NCI-H510A treated with DMSO at 0.1 percent for 48 hours (cell line): ENCODE measurements around the gene HJURP.

ENCODE experiments used
- DNase-seq: peaks from one replicate; lab custom pipeline; 2025; lab: John Stamatoyannopoulos, UW

HJURP gene

DNA sequence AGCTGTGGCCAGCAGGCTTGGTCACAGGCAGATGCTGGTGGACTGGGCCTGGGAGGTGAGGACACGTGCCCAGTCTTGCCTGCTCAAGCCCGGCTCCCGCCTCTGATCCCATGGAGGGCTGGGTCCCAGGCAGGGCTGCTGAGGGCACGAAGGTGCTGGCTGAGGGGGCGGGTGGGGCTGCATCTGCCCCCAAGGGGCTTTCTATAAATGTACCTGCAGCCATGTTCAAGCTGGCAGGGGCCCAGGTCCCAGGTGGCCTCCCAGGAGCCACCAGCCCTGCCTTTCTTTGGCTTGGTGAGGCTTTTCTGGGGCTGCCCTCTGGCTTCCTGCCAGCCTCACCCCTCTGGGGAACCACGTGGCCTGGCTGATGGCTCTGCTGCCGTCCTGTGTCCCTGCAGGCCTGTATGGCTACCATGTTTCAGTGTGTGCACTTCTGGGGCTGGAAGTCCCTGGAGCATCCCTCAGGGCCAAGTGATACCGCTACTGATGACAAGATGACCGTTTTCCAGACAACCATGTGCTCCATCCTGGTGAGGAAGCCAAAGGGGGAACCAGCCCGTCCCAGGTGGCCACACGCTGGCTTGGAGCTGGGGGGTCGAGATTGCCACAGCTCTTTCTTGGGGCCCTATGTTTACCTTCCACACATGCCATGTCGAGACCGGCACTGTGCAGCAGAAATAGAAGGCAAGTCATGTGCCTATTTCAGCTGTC is 23.2 kb downstream of the HJURP start:
- DNase-seq = no peak

GRCh38 chr2:233830111-233830802 is 24.1 kb downstream of the HJURP start:
- no peak for DNase-seq

DNA sequence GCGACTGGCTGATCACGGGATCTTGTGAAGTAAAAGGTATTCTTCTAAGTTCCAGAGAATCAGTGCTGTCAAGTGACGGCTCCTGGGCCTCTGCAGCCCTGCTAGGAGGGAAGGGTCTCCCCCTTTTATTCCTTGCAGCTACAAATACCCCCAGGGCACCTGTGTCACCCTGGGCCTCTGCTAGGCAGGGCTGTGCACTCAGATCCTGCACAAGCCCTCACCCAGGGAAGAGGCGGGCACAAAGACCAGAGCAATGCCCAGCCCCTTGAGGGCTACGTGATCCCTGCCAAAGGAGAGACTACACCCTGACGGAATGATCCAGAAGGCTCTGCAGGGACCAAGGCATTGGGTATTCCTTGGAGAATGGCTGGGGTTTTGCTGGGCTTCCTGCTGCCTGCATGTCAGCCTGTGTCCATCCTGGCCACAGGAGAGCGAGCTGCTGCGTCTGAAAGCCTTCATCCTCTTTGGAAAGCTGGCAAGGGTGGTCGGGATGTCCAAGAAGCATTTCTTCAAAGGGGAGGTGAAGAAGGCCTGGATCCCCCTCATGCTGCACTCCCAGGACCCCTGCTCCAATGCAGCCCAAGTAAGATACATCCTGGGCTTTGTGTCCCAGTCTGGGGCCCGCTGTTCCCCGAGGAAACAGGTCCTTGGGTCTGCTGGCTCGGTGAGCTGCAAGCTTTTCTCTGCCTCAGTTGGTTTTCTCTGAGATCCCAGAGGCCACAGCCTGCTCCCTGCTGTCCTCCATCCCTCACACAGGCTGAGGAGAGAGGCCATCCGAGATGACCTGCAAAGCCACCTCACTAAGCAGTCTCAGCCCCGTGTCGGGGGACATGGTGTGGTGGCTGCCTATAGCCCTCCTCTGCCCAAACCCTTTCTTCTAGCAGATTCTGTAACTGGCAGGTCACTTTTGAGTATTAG is 24.9 kb downstream of the HJURP start:
- no peak for DNase-seq

DNA sequence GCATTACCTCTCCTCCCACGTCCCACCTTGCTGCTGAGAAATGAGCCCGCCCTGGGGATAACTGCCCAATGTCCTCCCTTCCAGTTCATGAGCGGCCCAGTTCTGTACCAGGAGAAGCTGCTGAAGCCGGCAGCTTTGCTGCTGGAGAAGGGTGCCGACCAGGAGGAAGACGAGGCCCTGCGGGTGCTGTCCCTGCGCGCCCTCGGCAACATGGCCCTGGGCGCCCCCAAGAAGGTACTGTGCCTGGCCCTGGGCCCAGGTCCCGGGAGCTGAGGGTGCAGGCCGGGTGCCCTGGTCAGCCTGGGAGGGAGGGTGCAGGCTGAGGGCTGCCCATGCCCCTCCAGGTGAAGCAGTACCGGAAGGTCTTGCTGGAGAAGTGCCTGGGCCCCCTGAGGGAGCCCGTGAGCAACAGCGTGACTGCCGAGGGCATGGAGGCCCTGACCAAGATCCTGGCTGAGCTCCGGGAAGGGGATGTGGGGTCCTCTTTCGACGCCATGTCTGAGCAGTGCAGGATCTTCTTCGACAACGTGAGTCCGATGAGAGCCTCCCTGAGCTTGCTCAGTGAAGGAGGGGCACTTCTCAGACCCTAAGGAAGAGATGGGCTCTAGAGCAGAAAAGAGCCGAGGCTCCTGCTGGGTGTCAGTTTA is 25.7 kb downstream of the HJURP start:
- no peak for DNase-seq

GRCh38 chr2:233824373-233824772 is 30.0 kb downstream of the HJURP start:
- no peak for DNase-seq

- no peak for DNase-seq
These were observed 30.6 kb downstream of the HJURP start for GRCh38 chr2:233823731-233824121.

GRCh38 chr2:233822781-233823730 is 31.3 kb downstream of the HJURP start:
- DNase-seq = no peak

- no peak for DNase-seq
These were observed 32.1 kb downstream of the HJURP start for GRCh38 chr2:233822101-233822771.

DNA sequence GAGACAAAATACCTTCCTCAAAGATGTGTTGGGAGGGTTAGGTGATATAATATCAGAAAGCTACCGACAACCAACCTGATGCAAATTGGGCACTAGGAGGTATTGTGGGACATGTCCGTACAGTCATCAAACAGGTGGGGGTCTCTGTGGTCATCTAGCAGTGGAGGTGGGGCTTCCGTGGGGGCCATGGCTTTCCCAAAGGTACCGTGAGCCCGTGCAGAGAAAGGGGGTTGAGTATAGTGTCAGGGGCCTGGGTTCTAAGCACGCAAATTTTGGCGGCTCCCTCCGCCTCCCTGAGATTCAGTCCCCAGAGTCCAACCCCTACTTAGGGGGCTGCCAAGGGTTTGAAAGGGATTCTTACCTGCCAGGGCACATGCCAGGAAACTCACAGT is 32.6 kb downstream of the HJURP start:
- DNase-seq = no peak

GRCh38 chr2:233821196-233821595 is 33.1 kb downstream of the HJURP start:
- DNase-seq = no peak

GRCh38 chr2:233820774-233821105 is 33.6 kb downstream of the HJURP start:
- no peak for DNase-seq

GRCh38 chr2:233819884-233820773 is 34.2 kb downstream of the HJURP start:
- no peak for DNase-seq

DNA sequence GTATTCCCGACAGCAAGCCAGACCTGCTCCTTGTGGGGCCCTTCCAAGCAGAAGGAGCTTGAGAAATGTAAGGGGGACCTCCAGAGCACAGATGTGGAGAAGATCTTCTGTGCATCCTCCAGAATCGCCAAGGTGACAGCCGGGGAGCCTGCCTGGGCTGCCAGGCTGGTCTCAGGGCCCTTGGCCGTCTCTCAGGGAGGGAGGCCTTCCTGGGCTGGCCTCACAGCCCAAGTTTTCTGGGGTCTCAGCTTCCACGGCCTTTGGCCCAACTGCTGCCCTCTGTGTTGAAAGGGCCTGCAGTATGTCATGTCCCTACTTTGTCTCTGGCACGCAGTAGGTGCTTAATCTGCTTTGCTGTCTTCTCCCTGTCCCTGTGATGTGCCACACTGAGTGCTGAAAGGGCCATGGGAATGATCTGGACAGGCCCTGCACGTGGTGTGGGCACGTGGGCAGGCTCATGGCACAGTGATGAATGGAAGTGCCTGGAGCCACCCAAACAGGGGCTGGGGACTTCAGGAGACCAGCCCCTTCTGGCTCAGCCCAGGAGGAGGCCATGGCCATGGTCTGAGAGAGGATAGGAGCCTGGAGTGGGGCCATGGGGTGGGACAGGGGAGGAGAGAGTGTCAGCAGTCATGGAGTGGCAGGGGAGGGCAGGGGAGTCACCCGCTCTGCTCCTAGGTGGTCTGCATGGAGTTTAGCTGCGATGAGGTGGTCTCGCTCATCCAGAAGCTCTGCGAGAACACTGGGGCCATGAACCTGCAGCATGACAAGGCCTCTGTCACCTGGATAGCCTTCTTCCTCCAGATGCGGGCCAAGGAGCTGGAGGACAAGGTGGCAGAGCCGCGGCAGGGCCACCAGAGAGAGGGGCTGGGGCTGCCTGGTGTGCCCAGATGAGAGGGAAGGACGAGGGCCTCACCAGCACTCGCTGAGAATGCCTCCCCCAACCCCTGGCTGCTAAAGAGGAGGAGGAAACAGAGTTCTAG is 35.4 kb downstream of the HJURP start:
- no peak for DNase-seq

GRCh38 chr2:233817995-233818638 is 36.2 kb downstream of the HJURP start:
- no peak for DNase-seq

- no peak for DNase-seq
These were observed 36.9 kb downstream of the HJURP start for GRCh38 chr2:233817361-233817911.

DNA sequence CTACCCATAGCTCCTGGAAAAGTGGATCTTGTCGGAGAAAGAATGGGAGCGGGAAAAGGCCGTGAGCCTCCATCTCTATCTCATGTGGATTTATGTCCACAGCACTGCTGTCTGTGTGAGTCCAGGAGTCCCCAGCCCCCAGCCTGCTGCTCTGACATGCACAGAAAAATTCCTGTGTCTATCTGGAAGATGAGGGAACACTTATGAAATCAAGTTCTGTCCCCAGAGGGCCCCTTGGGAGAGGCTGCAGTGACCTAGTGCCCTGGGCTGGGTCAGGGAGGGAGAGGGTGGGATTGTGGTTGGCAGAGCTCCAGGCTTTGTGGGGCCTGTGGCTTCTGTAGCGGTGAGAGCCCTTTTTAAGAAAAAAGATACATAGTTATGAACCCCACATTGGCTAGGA is 37.6 kb downstream of the HJURP start:
- DNase-seq = no peak

GRCh38 chr2:233816334-233816733 is 38.0 kb downstream of the HJURP start:
- DNase-seq = no peak

DNA sequence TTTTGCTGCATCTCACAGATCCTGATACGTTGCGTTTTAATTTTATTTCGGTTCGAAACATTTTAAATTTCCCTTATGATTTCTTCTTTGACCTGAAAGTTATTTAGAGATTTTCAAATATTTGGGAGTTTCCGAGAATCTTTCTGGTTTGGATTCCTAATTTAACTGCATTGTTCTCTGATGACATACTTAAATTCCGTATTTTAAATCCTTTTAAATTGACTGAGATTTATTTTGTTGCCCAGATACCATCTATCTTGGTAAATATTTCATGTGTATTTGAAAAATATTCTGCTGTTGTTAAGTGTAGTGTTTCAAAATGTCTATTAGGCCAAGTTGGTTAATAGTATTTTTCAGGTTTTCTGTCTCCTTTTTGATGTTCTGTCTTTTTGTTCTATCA is 38.5 kb downstream of the HJURP start:
- no peak for DNase-seq
